ENCODE results near the gene FAM241A. TPM values are rescaled to one million over a fixed set of nuclear protein-coding genes. Genes with fewer than 3 reads are reported as not detected.

FAM241A gene
- total and polyA plus RNA-seq, 2 donors (not counting 1 experiment from before 2014, with no cell fraction given): 1.2 to 1.7 TPM

DNA sequence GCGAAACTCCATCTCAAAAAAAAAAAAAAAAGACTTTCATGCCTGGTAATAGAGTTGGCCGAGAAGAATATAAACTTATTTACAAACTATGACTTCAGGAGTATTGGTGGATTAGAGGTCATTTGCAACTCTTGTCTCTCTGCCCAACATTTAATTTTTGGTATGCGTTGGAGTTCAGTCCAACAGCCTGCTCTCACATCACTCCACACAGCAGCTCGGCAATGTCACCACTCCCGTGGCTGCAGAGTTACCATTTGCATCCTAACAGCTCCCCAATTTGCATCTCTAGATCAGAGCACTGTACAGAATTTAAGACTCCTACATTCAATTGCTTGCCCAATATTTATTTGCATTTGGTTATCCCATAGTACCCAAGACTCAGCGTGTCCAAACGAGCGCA lies 45.4 kb downstream of the FAM241A start:
- H3K9ac ChIP-seq (ENCODE audit: insufficient read depth, low read length): no peak overlapping the region
- no peaks in the 10 kb centered on the region for H3K9me3 ChIP-seq (ENCODE audit: control insufficient read depth, insufficient read depth, low read depth, low read length)
- H3K36me3 ChIP-seq (ENCODE audit: control insufficient read depth, insufficient read depth, low read length): no peaks in the 10 kb centered on the region
- H4K20me1 ChIP-seq (ENCODE audit: control insufficient read depth, extremely low read depth, insufficient read depth, low read length): no peaks in the 10 kb centered on the region
- TF ChIP-seq EZH2 (IDR thresholded peaks at IDR 0.05; ENCODE audit: low read length, missing control alignments): no peak
- TF ChIP-seq, protein P1, sequence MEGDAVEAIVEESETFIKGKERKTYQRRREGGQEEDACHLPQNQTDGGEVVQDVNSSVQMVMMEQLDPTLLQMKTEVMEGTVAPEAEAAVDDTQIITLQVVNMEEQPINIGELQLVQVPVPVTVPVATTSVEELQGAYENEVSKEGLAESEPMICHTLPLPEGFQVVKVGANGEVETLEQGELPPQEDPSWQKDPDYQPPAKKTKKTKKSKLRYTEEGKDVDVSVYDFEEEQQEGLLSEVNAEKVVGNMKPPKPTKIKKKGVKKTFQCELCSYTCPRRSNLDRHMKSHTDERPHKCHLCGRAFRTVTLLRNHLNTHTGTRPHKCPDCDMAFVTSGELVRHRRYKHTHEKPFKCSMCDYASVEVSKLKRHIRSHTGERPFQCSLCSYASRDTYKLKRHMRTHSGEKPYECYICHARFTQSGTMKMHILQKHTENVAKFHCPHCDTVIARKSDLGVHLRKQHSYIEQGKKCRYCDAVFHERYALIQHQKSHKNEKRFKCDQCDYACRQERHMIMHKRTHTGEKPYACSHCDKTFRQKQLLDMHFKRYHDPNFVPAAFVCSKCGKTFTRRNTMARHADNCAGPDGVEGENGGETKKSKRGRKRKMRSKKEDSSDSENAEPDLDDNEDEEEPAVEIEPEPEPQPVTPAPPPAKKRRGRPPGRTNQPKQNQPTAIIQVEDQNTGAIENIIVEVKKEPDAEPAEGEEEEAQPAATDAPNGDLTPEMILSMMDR (conservative IDR thresholded peaks at IDR 0.05 in 1 of 2, IDR thresholded peaks at IDR 0.05 in 1 of 2; ENCODE audit: low read depth in 1 of 2, low read length in 2 of 2): no peak
- no peak overlapping the region for H3K27ac ChIP-seq (ENCODE audit: insufficient read depth, low read length)
- no peaks in the 10 kb centered on the region for H3K4me1 ChIP-seq (ENCODE audit: control insufficient read depth, extremely low read depth, insufficient read depth, low read length)
- H3K27me3 ChIP-seq (ENCODE audit: control insufficient read depth, insufficient read depth, low read length): no peaks in the 10 kb centered on the region
- no peak overlapping the region for H2AFZ ChIP-seq (ENCODE audit: low read length)
- no peak for DNase-seq (ENCODE audit: low read depth in 2 of 2)
- no peaks in the 10 kb centered on the region for H3K79me2 ChIP-seq (ENCODE audit: control insufficient read depth, insufficient read depth, low read length)
- no peak overlapping the region for H3K4me2 ChIP-seq (ENCODE audit: extremely low read depth, insufficient read depth, low read length)
- no peak overlapping the region for H3K4me3 ChIP-seq (replicated peaks in 1 of 4; ENCODE audit: control extremely low read depth in 1 of 4, insufficient read depth in 1 of 4, low read depth in 3 of 4, low read length in 4 of 4)

DNA sequence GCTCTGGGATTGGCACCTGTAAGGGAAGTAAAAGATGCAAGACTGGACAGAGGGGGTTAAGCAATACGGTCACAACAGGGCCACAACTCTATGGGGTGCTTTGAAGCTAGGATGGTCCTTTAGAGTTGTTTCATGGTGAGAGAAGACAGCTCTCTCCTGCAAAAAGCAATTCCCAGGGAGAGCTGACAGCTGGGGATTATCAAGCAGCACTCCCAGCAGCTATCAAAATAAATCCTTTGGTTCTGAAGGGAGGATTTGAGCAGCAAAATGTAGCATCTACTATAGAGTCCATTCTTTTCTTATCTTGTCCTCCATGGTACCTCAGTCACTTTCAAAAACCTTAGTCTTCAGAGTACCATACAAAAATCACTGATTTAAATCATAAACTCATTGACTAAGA lies 51.2 kb downstream of the FAM241A start:
- Histone ChIP-seq H4K20me1 (ENCODE audit: control insufficient read depth, extremely low read depth, insufficient read depth, low read length) (no peaks in the 10 kb centered on the region), H3K27ac (ENCODE audit: insufficient read depth, low read length) (no peak overlapping the region), H3K4me1 (ENCODE audit: control insufficient read depth, extremely low read depth, insufficient read depth, low read length) (no peaks in the 10 kb centered on the region), H3K9ac (ENCODE audit: insufficient read depth, low read length) (no peak overlapping the region), H3K36me3 (ENCODE audit: control insufficient read depth, insufficient read depth, low read length) (no peaks in the 10 kb centered on the region), H3K4me2 (ENCODE audit: extremely low read depth, insufficient read depth, low read length) (no peak overlapping the region), H3K9me3 (ENCODE audit: control insufficient read depth, insufficient read depth, low read depth, low read length) (no peaks in the 10 kb centered on the region), H2AFZ (ENCODE audit: low read length) (no peak overlapping the region), H3K27me3 (ENCODE audit: control insufficient read depth, insufficient read depth, low read length) (no peaks in the 10 kb centered on the region), H3K4me3 (replicated peaks in 1 of 4; ENCODE audit: control extremely low read depth in 1 of 4, insufficient read depth in 1 of 4, low read depth in 3 of 4, low read length in 4 of 4) (no peak overlapping the region), H3K79me2 (ENCODE audit: control insufficient read depth, insufficient read depth, low read length) (no peaks in the 10 kb centered on the region)
- peak in 1 of 2 donors; percentile 40 for DNase-seq (ENCODE audit: low read depth in 2 of 2)
- TF ChIP-seq, protein P1 (conservative IDR thresholded peaks at IDR 0.05 in 1 of 2, IDR thresholded peaks at IDR 0.05 in 1 of 2; ENCODE audit: low read depth in 1 of 2, low read length in 2 of 2): no peak

DNA sequence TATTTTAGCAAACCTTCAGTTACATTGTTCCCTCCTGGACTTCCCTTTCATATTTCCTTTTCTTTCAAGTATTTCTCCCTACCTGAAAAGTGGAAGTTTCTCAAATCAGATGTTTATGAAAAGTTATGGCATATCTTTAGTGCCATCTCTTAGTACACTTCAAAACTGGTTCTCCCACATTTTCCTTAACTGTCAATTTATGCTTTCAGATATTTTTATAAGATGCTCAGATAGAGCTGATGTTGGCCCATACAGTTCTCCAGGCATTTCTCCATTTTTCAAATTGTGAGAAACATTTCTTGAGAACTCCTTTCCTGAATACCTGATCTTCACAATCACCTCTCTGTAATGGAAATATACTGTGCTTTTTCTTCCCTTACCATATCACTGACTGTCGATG lies 53.8 kb downstream of the FAM241A start:
- no peaks in the 10 kb centered on the region for H3K79me2 ChIP-seq (ENCODE audit: control insufficient read depth, insufficient read depth, low read length)
- H3K27ac ChIP-seq (ENCODE audit: insufficient read depth, low read length): no peak overlapping the region
- no peak overlapping the region for H2AFZ ChIP-seq (ENCODE audit: low read length)
- H3K36me3 ChIP-seq (ENCODE audit: control insufficient read depth, insufficient read depth, low read length): no peaks in the 10 kb centered on the region
- no peaks in the 10 kb centered on the region for H3K9me3 ChIP-seq (ENCODE audit: control insufficient read depth, insufficient read depth, low read depth, low read length)
- no peaks in the 10 kb centered on the region for H3K27me3 ChIP-seq (ENCODE audit: control insufficient read depth, insufficient read depth, low read length)
- DNase-seq (ENCODE audit: low read depth in 2 of 2): no peak
- no peak overlapping the region for H3K4me3 ChIP-seq (replicated peaks in 1 of 4; ENCODE audit: control extremely low read depth in 1 of 4, insufficient read depth in 1 of 4, low read depth in 3 of 4, low read length in 4 of 4)
- no peaks in the 10 kb centered on the region for H4K20me1 ChIP-seq (ENCODE audit: control insufficient read depth, extremely low read depth, insufficient read depth, low read length)
- H3K9ac ChIP-seq (ENCODE audit: insufficient read depth, low read length): no peak overlapping the region
- TF ChIP-seq, protein P1 (conservative IDR thresholded peaks at IDR 0.05 in 1 of 2, IDR thresholded peaks at IDR 0.05 in 1 of 2; ENCODE audit: low read depth in 1 of 2, low read length in 2 of 2): no peak
- TF ChIP-seq EZH2 (IDR thresholded peaks at IDR 0.05; ENCODE audit: low read length, missing control alignments): no peak
- H3K4me1 ChIP-seq (ENCODE audit: control insufficient read depth, extremely low read depth, insufficient read depth, low read length): no peaks in the 10 kb centered on the region
- H3K4me2 ChIP-seq (ENCODE audit: extremely low read depth, insufficient read depth, low read length): no peak overlapping the region
